HEK293 (cell line): Measurements from ENCODE around the gene TMEM106A.
"Not testable (repeated sequence)": the region's sequence is repeated elsewhere in the genome, so short reads cannot be mapped to it uniquely, and the experiment has no call there.

Experiments used
- CTCF ChIA-PET: fragments of 350-600 bp; formaldehyde crosslinking; extraction: SDS; loops from one replicate; lab custom pipeline; 2021; ENCODE audit warnings: antibody characterized with exemption; lab: Yijun Ruan, JAX
- POLR2A ChIA-PET: fragments of 300-600 bp; formaldehyde crosslinking; extraction: SDS; loops from one replicate; lab custom pipeline; 2020; ENCODE audit warnings: antibody characterized with exemption, inconsistent platforms; lab: Yijun Ruan, JAX
- H3K27ac ChIP-seq: fragments of 200-500 bp; sonication (Bioruptor generic); 2 replicates; pipeline ENCODE4 v1.5.1; 2014; ENCODE audit warnings: low read depth, low read length, control low read depth, inconsistent platforms; ENCODE audit errors: extremely low read depth
- H3K36me3 ChIP-seq, 2 experiments: fragments of 200-500 bp in 1 of 2; sonication (Bioruptor generic) in 1 of 2; 1 replicate in 1 of 2; 2 replicates in 1 of 2; pipeline ENCODE4 v1.5.1; 2014 to 2017; ENCODE audit warnings: inconsistent platforms in 2 of 2, low read length in 2 of 2; ENCODE audit not compliant: control insufficient read depth in 2 of 2, insufficient read depth in 1 of 2
- H3K4me1 ChIP-seq: fragments of 200-500 bp; sonication (Bioruptor generic); 2 replicates; pipeline ENCODE4 v1.5.1; 2014; ENCODE audit warnings: mild to moderate bottlenecking, low read length, inconsistent platforms; ENCODE audit not compliant: control insufficient read depth, insufficient read depth
- H3K4me3 ChIP-seq: 2 replicates; pipeline ENCODE4 v1.5.1; 2011; ENCODE audit warnings: low read depth, mild to moderate bottlenecking, control low read depth, low read length, moderate library complexity
- H3K9me3 ChIP-seq: fragments of 200-500 bp; sonication (Bioruptor generic); 2 replicates; pipeline ENCODE4 v1.5.1; 2014; ENCODE audit warnings: low read depth, low read length, inconsistent platforms; ENCODE audit not compliant: control insufficient read depth, insufficient read depth
- GLI2 ChIP-seq: fragments of 450-650 bp; formaldehyde crosslinking; IDR thresholded peaks from 2 replicates; pipeline ENCODE4; 2017; ENCODE audit warnings: missing biosample characterization, missing genetic modification characterization, low read depth, borderline replicate concordance
- GLIS2 ChIP-seq: fragments of 450-650 bp; formaldehyde crosslinking; IDR thresholded peaks from 2 replicates; pipeline ENCODE4 v1.5.1; 2016; ENCODE audit warnings: missing biosample characterization, missing genetic modification characterization
- HOXC10 ChIP-seq: sonication (generic); formaldehyde crosslinking; IDR thresholded peaks from 2 replicates; pipeline ENCODE4 v1.8.1; 2023; ENCODE audit warnings: mild to moderate bottlenecking, missing genetic modification reagents
- IKZF3 ChIP-seq: fragments of 450-650 bp; IDR thresholded peaks from 2 replicates; pipeline ENCODE4 v1.5.0; 2018; ENCODE audit warnings: missing biosample characterization, mild to moderate bottlenecking, missing genetic modification characterization, moderate library complexity
- KLF17 ChIP-seq: fragments of 450-650 bp; formaldehyde crosslinking; IDR thresholded peaks from 2 replicates; pipeline ENCODE4 v1.5.1; 2016; ENCODE audit warnings: missing biosample characterization, missing genetic modification characterization
- PATZ1 ChIP-seq: fragments of 450-650 bp; formaldehyde crosslinking; IDR thresholded peaks from 2 replicates; pipeline ENCODE4 v1.5.1; 2016; ENCODE audit warnings: missing biosample characterization, missing genetic modification characterization
- PRDM1 ChIP-seq: fragments of 450-650 bp; formaldehyde crosslinking; IDR thresholded peaks from 2 replicates; pipeline ENCODE4; 2016; ENCODE audit warnings: missing biosample characterization, missing genetic modification characterization
- YY1 ChIP-seq: fragments of 450-650 bp; formaldehyde crosslinking; IDR thresholded peaks from 2 replicates; pipeline ENCODE4 v1.5.1; 2018; ENCODE audit warnings: missing biosample characterization, missing genetic modification characterization
- ZBTB20 ChIP-seq: fragments of 450-650 bp; formaldehyde crosslinking; IDR thresholded peaks from 2 replicates; pipeline ENCODE4 v1.5.1; 2016; ENCODE audit warnings: missing biosample characterization, missing genetic modification characterization
- ZBTB26 ChIP-seq: fragments of 450-650 bp; formaldehyde crosslinking; optimal IDR thresholded peaks from 2 replicates; pipeline ENCODE3; 2016; ENCODE audit warnings: missing biosample characterization, mild to moderate bottlenecking, missing genetic modification characterization
- ZBTB48 ChIP-seq: fragments of 450-650 bp; formaldehyde crosslinking; IDR thresholded peaks from 2 replicates; pipeline ENCODE4 v1.5.1; 2016; ENCODE audit warnings: missing biosample characterization, missing genetic modification characterization
- ZNF10 ChIP-seq: fragments of 450-650 bp; formaldehyde crosslinking; IDR thresholded peaks from 2 replicates; pipeline ENCODE4 v1.5.1; 2017; ENCODE audit warnings: missing biosample characterization, missing genetic modification characterization
- ZNF2 ChIP-seq: fragments of 450-650 bp; formaldehyde crosslinking; IDR thresholded peaks from 2 replicates; pipeline ENCODE4 v1.5.1; 2016; ENCODE audit warnings: missing biosample characterization, missing genetic modification characterization
- ZNF354C ChIP-seq: fragments of 450-650 bp; formaldehyde crosslinking; IDR thresholded peaks from 2 replicates; pipeline ENCODE4 v1.5.1; 2016; ENCODE audit warnings: missing biosample characterization, missing genetic modification characterization, low read depth, borderline replicate concordance
- ZNF366 ChIP-seq: fragments of 450-650 bp; formaldehyde crosslinking; conservative IDR thresholded peaks from 2 replicates; pipeline ENCODE4 v1.5.1; 2016; ENCODE audit warnings: missing biosample characterization, missing genetic modification characterization
- ZNF404 ChIP-seq: fragments of 450-650 bp; formaldehyde crosslinking; IDR thresholded peaks from 2 replicates; pipeline ENCODE4 v1.5.1; 2017; ENCODE audit warnings: missing biosample characterization, missing genetic modification characterization
- ZNF48 ChIP-seq: fragments of 450-650 bp; formaldehyde crosslinking; IDR thresholded peaks from 2 replicates; pipeline ENCODE4 v1.5.1; 2016; ENCODE audit warnings: missing biosample characterization, missing genetic modification characterization
- ZNF510 ChIP-seq: fragments of 450-650 bp; formaldehyde crosslinking; IDR thresholded peaks from 2 replicates; pipeline ENCODE4 v1.5.1; 2018; ENCODE audit warnings: mild to moderate bottlenecking, missing genetic modification characterization, missing biosample characterization; ENCODE audit not compliant: insufficient replicate concordance
- ZNF596 ChIP-seq: fragments of 450-650 bp; IDR thresholded peaks from 2 replicates; pipeline ENCODE4 v1.5.0; 2018; ENCODE audit warnings: missing biosample characterization, mild to moderate bottlenecking, missing genetic modification characterization, moderate library complexity
- ZNF660 ChIP-seq: fragments of 450-650 bp; IDR thresholded peaks from 2 replicates; pipeline ENCODE4 v1.5.1; 2018; ENCODE audit warnings: missing biosample characterization, mild to moderate bottlenecking, missing genetic modification characterization
- ZNF76 ChIP-seq: fragments of 450-650 bp; formaldehyde crosslinking; IDR thresholded peaks from 2 replicates; pipeline ENCODE4; 2016; ENCODE audit warnings: low read depth, missing biosample characterization, missing genetic modification characterization, borderline replicate concordance

TMEM106A gene

GRCh38 chr17:43211480-43212402 lies at the start of gene TMEM106A:
Gene TMEM106A (plus strand): TSS chr17:43211875. CDS start chr17:43213042, 1,167 bp downstream.
- POLR2A ChIA-PET: interaction anchor here (1.2 kb wide), 1 partner anchor 11 kb away, joined by 5 read pairs; no protein-coding TSS in a partner anchor
- Histone ChIP-seq H3K36me3 (peaks cover 17 to 89% of the 10 kb centered on the region in 2 experiments), H3K9me3 (no peaks in the 10 kb centered on the region), H3K27ac (no peak within 1 kb of the TSS), H3K4me1 (no peaks in the 10 kb centered on the region), H3K4me3 (no peak within 1 kb of the TSS)
- CTCF ChIA-PET: no interaction called here
- no peak for TF ChIP-seq IKZF3 (tag by site-specific recombination)
- no peak for TF ChIP-seq HOXC10 (CRISPR knock-in tag)
- TF ChIP-seq ZNF404 (tag by site-specific recombination): no peak
- no peak for TF ChIP-seq ZNF354C (tag by site-specific recombination)

GRCh38 chr17:43165971-43166370 lies 45.7 kb upstream of the TMEM106A start:
- POLR2A ChIA-PET: not testable (repeated sequence)
- TF ChIP-seq PRDM1 (tag by site-specific recombination): peak; percentile 66
- TF ChIP-seq ZNF596 (tag by site-specific recombination): peak; percentile 90
- peak; percentile 64 for TF ChIP-seq ZNF366

GRCh38 chr17:43169561-43170139 lies 42.0 kb upstream of the TMEM106A start:
- Histone ChIP-seq H3K4me1 (peaks cover 4% of the 10 kb centered on the region; the same call in 1 of the 2 replicates), H3K36me3 (peaks cover 0 to 12% of the 10 kb centered on the region in 2 experiments; a peak in 2 of 3 replicates), H3K27ac (peak overlapping the region; percentile 11; the same call in 1 of the 2 replicates), H3K4me3 (peak overlapping the region; percentile 91), H3K9me3 (no peaks in the 10 kb centered on the region)
- ChIA-PET CTCF (interaction anchor here (0.8 kb wide), 1 partner anchor 141 kb away, joined by 3 read pairs; no protein-coding TSS in a partner anchor), POLR2A (interaction anchor here (1.0 to 2.9 kb wide), 5 partner anchors 45 to 198 kb away, joined by 3 to 26 read pairs (median 8); partner anchors contain the start of genes BRCA1 and RPL27)
- no peak for TF ChIP-seq ZNF510 (tag by site-specific recombination)
- TF ChIP-seq YY1: 0 out of 2 replicates have a peak, but pooled peaks have one; percentile 29
- no peak for TF ChIP-seq ZNF366
- TF ChIP-seq ZNF10 (tag by site-specific recombination): no peak
- peak; percentile 41; the same call in 1 of the 2 replicates for TF ChIP-seq ZBTB48
- TF ChIP-seq ZNF76: no peak
- TF ChIP-seq PATZ1 (tag by site-specific recombination): 0 out of 2 replicates have a peak, but pooled peaks have one; percentile 31
- peak; percentile 16; the same call in 1 of the 2 replicates for TF ChIP-seq ZNF2 (tag by site-specific recombination)
- no peak for TF ChIP-seq ZNF48 (tag by site-specific recombination)
- TF ChIP-seq ZNF660: no peak
- no peak for TF ChIP-seq GLI2 (tag by site-specific recombination)
- 0 out of 2 replicates have a peak, but pooled peaks have one; percentile 30 for TF ChIP-seq GLIS2
- TF ChIP-seq ZBTB20 (tag by site-specific recombination): peak; percentile 74
- no peak for TF ChIP-seq KLF17
- peak; percentile 56 for TF ChIP-seq ZBTB26 (tag by site-specific recombination)

More at GRCh38 chr17:43165971-43166370, 45.7 kb upstream of the TMEM106A start:
- H3K36me3 ChIP-seq: peaks cover 0 to 28% of the 10 kb centered on the region in 2 experiments; a peak in 1 of 3 replicates
- H3K4me3 ChIP-seq, CTCF ChIA-PET, H3K9me3 ChIP-seq, H3K27ac ChIP-seq, H3K4me1 ChIP-seq: not testable (repeated sequence)
